DND-41 (cell line): ENCODE data around the gene LIN9.

Experiments used
- ATAC-seq: fragments of 200-7000 bp; cut with Tn5 transposase; 3 replicates; pipeline ENCODE4 v1.9.1; 2021; ENCODE audit warnings: low read depth; ENCODE audit not compliant: insufficient read depth
- DNase-seq: peaks from one replicate; pipeline ENCODE4 v3.0.0-alpha.2; 2020
- H2AFZ ChIP-seq: 2 replicates; pipeline ENCODE4 v1.6.0; 2012; ENCODE audit warnings: low read depth, low read length
- H3K27ac ChIP-seq: 2 replicates; pipeline ENCODE4 v1.5.1; 2012; ENCODE audit warnings: low read length, inconsistent platforms
- H3K27me3 ChIP-seq: fragments of 200-600 bp; sonication (generic); 2 replicates; pipeline ENCODE4 v1.6.0; 2012; ENCODE audit warnings: low read length, mild to moderate bottlenecking, inconsistent platforms; ENCODE audit not compliant: insufficient read depth, poor library complexity
- H3K36me3 ChIP-seq: 2 replicates; pipeline ENCODE4 v1.5.1; 2012; ENCODE audit warnings: low read length, inconsistent platforms; ENCODE audit not compliant: insufficient read depth
- H3K4me1 ChIP-seq: 2 replicates; pipeline ENCODE4 v1.5.1; 2012; ENCODE audit warnings: mild to moderate bottlenecking, low read length; ENCODE audit not compliant: insufficient read depth
- H3K4me2 ChIP-seq: 2 replicates; pipeline ENCODE4 v1.6.0; 2012; ENCODE audit warnings: mild to moderate bottlenecking, moderate library complexity, low read length, inconsistent platforms; ENCODE audit not compliant: insufficient read depth
- H3K4me3 ChIP-seq, 2 experiments: fragments of 200-600 bp in 1 of 2; shearing (Covaris generic) in 1 of 2; 2 replicates each; pipeline ENCODE4 v1.5.1; 2012 to 2016; ENCODE audit warnings: inconsistent platforms in 2 of 2, low read length in 2 of 2, mild to moderate bottlenecking in 2 of 2, low read depth in 1 of 2, moderate library complexity in 1 of 2
- H3K79me2 ChIP-seq: 2 replicates; pipeline ENCODE4 v1.6.0; 2012; ENCODE audit warnings: low read length, inconsistent platforms; ENCODE audit not compliant: insufficient read depth
- H3K9ac ChIP-seq: 2 replicates; pipeline ENCODE4 v1.6.0; 2012; ENCODE audit warnings: low read depth, mild to moderate bottlenecking, inconsistent platforms, low read length, moderate library complexity
- H3K9me3 ChIP-seq: 2 replicates; pipeline ENCODE4 v1.5.1; 2012; ENCODE audit warnings: low read length, moderate library complexity, mild to moderate bottlenecking, inconsistent platforms; ENCODE audit not compliant: insufficient read depth, severe bottlenecking
- H4K20me1 ChIP-seq: 2 replicates; pipeline ENCODE4 v1.6.0; 2012; ENCODE audit warnings: low read length; ENCODE audit not compliant: insufficient read depth
- CTCF ChIP-seq: IDR thresholded peaks from 2 replicates; pipeline ENCODE4 v1.5.1; 2012; ENCODE audit warnings: borderline replicate concordance, low read length, moderate library complexity, mild to moderate bottlenecking; ENCODE audit not compliant: poor library complexity, severe bottlenecking; ENCODE audit errors: extremely low read depth
- EZH2 ChIP-seq: IDR thresholded peaks from 3 replicates; pipeline ENCODE4 v1.6.1; 2012; ENCODE audit warnings: borderline replicate concordance, low read depth, mild to moderate bottlenecking, moderate library complexity, low read length, inconsistent platforms; ENCODE audit not compliant: severe bottlenecking

Gene LIN9

GRCh38 chr1:226210571-226211176, 98.3 kb downstream of the LIN9 start:
- DNase-seq = no peak

GRCh38 chr1:226209307-226210059, 99.5 kb downstream of the LIN9 start:
- no peak for ATAC-seq
- Histone ChIP-seq H3K4me1 (no peaks in the 10 kb centered on the region), H3K27ac (no peak overlapping the region), H3K4me2 (no peak overlapping the region), H3K4me3 (no peak overlapping the region), H2AFZ (no peak overlapping the region), H3K27me3 (peaks cover 6% of the 10 kb centered on the region), H3K9ac (no peak overlapping the region), H4K20me1 (no peaks in the 10 kb centered on the region), H3K79me2 (no peaks in the 10 kb centered on the region), H3K9me3 (no peaks in the 10 kb centered on the region), H3K36me3 (no peaks in the 10 kb centered on the region)
- TF ChIP-seq EZH2 (no peak), CTCF (no peak)
- no peak for DNase-seq

More at GRCh38 chr1:226210571-226211176, 98.3 kb downstream of the LIN9 start:
- no peaks in the 10 kb centered on the region for H4K20me1 ChIP-seq
- no peaks in the 10 kb centered on the region for H3K4me1 ChIP-seq
- H3K4me2 ChIP-seq = no peak overlapping the region
- H3K9ac ChIP-seq = no peak overlapping the region
- no peaks in the 10 kb centered on the region for H3K9me3 ChIP-seq
- no peak for ATAC-seq
- no peaks in the 10 kb centered on the region for H3K79me2 ChIP-seq
- no peak overlapping the region for H2AFZ ChIP-seq
- TF ChIP-seq EZH2 (no peak), CTCF (no peak)
- H3K27ac ChIP-seq = no peak overlapping the region
- H3K4me3 ChIP-seq = no peak overlapping the region
- no peaks in the 10 kb centered on the region for H3K36me3 ChIP-seq
- H3K27me3 ChIP-seq = peaks cover 6% of the 10 kb centered on the region

- Histone ChIP-seq H3K4me2 (no peak overlapping the region), H3K79me2 (no peaks in the 10 kb centered on the region), H2AFZ (no peak overlapping the region), H4K20me1 (no peaks in the 10 kb centered on the region), H3K27ac (no peak overlapping the region), H3K4me1 (no peaks in the 10 kb centered on the region), H3K4me3 (no peak overlapping the region), H3K9ac (no peak overlapping the region), H3K9me3 (no peaks in the 10 kb centered on the region), H3K27me3 (peaks cover 8% of the 10 kb centered on the region), H3K36me3 (no peaks in the 10 kb centered on the region)
- DNase-seq (no peak), ATAC-seq (no peak)
- TF ChIP-seq EZH2 (no peak), CTCF (no peak)
These were observed 101.9 kb downstream of the LIN9 start for GRCh38 chr1:226207048-226207447.
